HEK293 (cell line): ENCODE data around the gene HDHD3.

ENCODE experiments used
- CTCF ChIA-PET: fragments of 350-600 bp; formaldehyde crosslinking; extraction: SDS; loops from one replicate; lab custom pipeline; 2021; ENCODE audit warnings: antibody characterized with exemption; lab: Yijun Ruan, JAX
- POLR2A ChIA-PET: fragments of 300-600 bp; formaldehyde crosslinking; extraction: SDS; loops from one replicate; lab custom pipeline; 2020; ENCODE audit warnings: antibody characterized with exemption, inconsistent platforms; lab: Yijun Ruan, JAX
- H3K27ac ChIP-seq: fragments of 200-500 bp; sonication (Bioruptor generic); 2 replicates; pipeline ENCODE4 v1.5.1; 2014; ENCODE audit warnings: low read depth, low read length, control low read depth, inconsistent platforms; ENCODE audit errors: extremely low read depth
- H3K36me3 ChIP-seq, 2 experiments: fragments of 200-500 bp in 1 of 2; sonication (Bioruptor generic) in 1 of 2; 1 replicate in 1 of 2; 2 replicates in 1 of 2; pipeline ENCODE4 v1.5.1; 2014 to 2017; ENCODE audit warnings: inconsistent platforms in 2 of 2, low read length in 2 of 2; ENCODE audit not compliant: control insufficient read depth in 2 of 2, insufficient read depth in 1 of 2
- H3K4me1 ChIP-seq: fragments of 200-500 bp; sonication (Bioruptor generic); 2 replicates; pipeline ENCODE4 v1.5.1; 2014; ENCODE audit warnings: mild to moderate bottlenecking, low read length, inconsistent platforms; ENCODE audit not compliant: control insufficient read depth, insufficient read depth
- H3K4me3 ChIP-seq: 2 replicates; pipeline ENCODE4 v1.5.1; 2011; ENCODE audit warnings: low read depth, mild to moderate bottlenecking, control low read depth, low read length, moderate library complexity
- H3K9me3 ChIP-seq: fragments of 200-500 bp; sonication (Bioruptor generic); 2 replicates; pipeline ENCODE4 v1.5.1; 2014; ENCODE audit warnings: low read depth, low read length, inconsistent platforms; ENCODE audit not compliant: control insufficient read depth, insufficient read depth
- EGR2 ChIP-seq: fragments of 450-650 bp; formaldehyde crosslinking; IDR thresholded peaks from 2 replicates; pipeline ENCODE4 v1.5.1; 2016; ENCODE audit warnings: low read depth, missing biosample characterization, missing genetic modification characterization
- FEZF1 ChIP-seq: fragments of 450-650 bp; formaldehyde crosslinking; IDR thresholded peaks from 2 replicates; pipeline ENCODE4 v1.5.1; 2016; ENCODE audit warnings: missing biosample characterization, missing genetic modification characterization
- GLIS2 ChIP-seq: fragments of 450-650 bp; formaldehyde crosslinking; IDR thresholded peaks from 2 replicates; pipeline ENCODE4 v1.5.1; 2016; ENCODE audit warnings: missing biosample characterization, missing genetic modification characterization
- MEIS1 ChIP-seq: sonication (generic); formaldehyde crosslinking; IDR thresholded peaks from 2 replicates; pipeline ENCODE4 v1.8.1; 2022; ENCODE audit warnings: missing genetic modification reagents, mild to moderate bottlenecking, borderline replicate concordance
- PRDM1 ChIP-seq: fragments of 450-650 bp; formaldehyde crosslinking; IDR thresholded peaks from 2 replicates; pipeline ENCODE4; 2016; ENCODE audit warnings: missing biosample characterization, missing genetic modification characterization
- PRDM4 ChIP-seq: fragments of 450-650 bp; formaldehyde crosslinking; IDR thresholded peaks from 2 replicates; pipeline ENCODE4 v1.5.1; 2017; ENCODE audit warnings: missing biosample characterization, missing genetic modification characterization
- WT1 ChIP-seq: fragments of 450-650 bp; formaldehyde crosslinking; IDR thresholded peaks from 2 replicates; pipeline ENCODE4 v1.5.1; 2016; ENCODE audit warnings: missing biosample characterization, missing genetic modification characterization
- ZBTB11 ChIP-seq: fragments of 450-650 bp; formaldehyde crosslinking; conservative IDR thresholded peaks from 2 replicates; pipeline ENCODE4 v1.5.1; 2016; ENCODE audit warnings: low read depth, missing biosample characterization, missing genetic modification characterization
- ZEB2 ChIP-seq: fragments of 450-650 bp; formaldehyde crosslinking; IDR thresholded peaks from 2 replicates; pipeline ENCODE4 v1.5.1; 2016; ENCODE audit warnings: missing biosample characterization, missing genetic modification characterization
- ZFHX2 ChIP-seq: fragments of 450-650 bp; formaldehyde crosslinking; conservative IDR thresholded peaks from 2 replicates; pipeline ENCODE4 v1.5.1; 2016; ENCODE audit warnings: missing biosample characterization, missing genetic modification characterization
- ZNF148 ChIP-seq: fragments of 450-650 bp; formaldehyde crosslinking; IDR thresholded peaks from 2 replicates; pipeline ENCODE4 v1.5.0; 2017; ENCODE audit warnings: missing biosample characterization, missing genetic modification characterization, borderline replicate concordance
- ZNF174 ChIP-seq: fragments of 450-650 bp; formaldehyde crosslinking; IDR thresholded peaks from 2 replicates; pipeline ENCODE4 v1.5.0; 2017; ENCODE audit warnings: missing biosample characterization, mild to moderate bottlenecking, missing genetic modification characterization
- ZNF518A ChIP-seq: fragments of 450-650 bp; formaldehyde crosslinking; conservative IDR thresholded peaks from 2 replicates; pipeline ENCODE4 v1.5.1; 2016; ENCODE audit warnings: low read depth, missing biosample characterization, missing genetic modification characterization
- ZNF530 ChIP-seq: fragments of 450-650 bp; formaldehyde crosslinking; IDR thresholded peaks from 2 replicates; pipeline ENCODE4 v1.5.1; 2016; ENCODE audit warnings: low read depth, missing biosample characterization, missing genetic modification characterization
- ZNF555 ChIP-seq: fragments of 450-650 bp; formaldehyde crosslinking; conservative IDR thresholded peaks from 2 replicates; pipeline ENCODE4 v1.5.1; 2017; ENCODE audit warnings: missing biosample characterization, mild to moderate bottlenecking, missing genetic modification characterization, inconsistent platforms
- ZNF664 ChIP-seq: fragments of 450-650 bp; formaldehyde crosslinking; IDR thresholded peaks from 2 replicates; pipeline ENCODE4 v1.5.1; 2016; ENCODE audit warnings: missing biosample characterization, missing genetic modification characterization
- ZSCAN30 ChIP-seq: fragments of 450-650 bp; IDR thresholded peaks from 2 replicates; pipeline ENCODE4 v1.5.1; 2018; ENCODE audit warnings: missing biosample characterization, mild to moderate bottlenecking, missing genetic modification characterization, moderate library complexity

HDHD3 gene

GRCh38 chr9:113349445-113350094 lies 27.2 kb downstream of the HDHD3 start, which contains the start of gene BSPRY (continued):
- TF ChIP-seq PRDM4, result no peak
- no peak for TF ChIP-seq ZSCAN30 (tag by site-specific recombination)
- TF ChIP-seq ZNF518A (tag by site-specific recombination), result no peak
- 0 out of 2 replicates have a peak, but pooled peaks have one; percentile 27 for TF ChIP-seq ZEB2

GRCh38 chr9:113349066-113349444 lies 27.7 kb downstream of the HDHD3 start:
- peaks cover 7% of the 10 kb centered on the region; the same call in 1 of the 2 replicates for H3K4me1 ChIP-seq
- CTCF ChIA-PET, result interaction anchor here (1.0 to 2.5 kb wide), 4 partner anchors 11 to 74 kb away, joined by 3 to 8 read pairs (median 4); partner anchors contain the start of genes ALAD and CDC26
- no peaks in the 10 kb centered on the region for H3K9me3 ChIP-seq
- H3K4me3 ChIP-seq, result peak overlapping the region; percentile 4
- TF ChIP-seq WT1 (no peak), ZNF664 (tag by site-specific recombination) (peak; percentile 97)
- POLR2A ChIA-PET, result interaction anchor here (0.7 to 3.4 kb wide), 6 partner anchors 9 to 74 kb away, joined by 3 to 22 read pairs (median 4); partner anchors contain the start of genes C9orf43, CDC26, POLE3 and PRPF4
- no peak overlapping the region for H3K27ac ChIP-seq
- H3K36me3 ChIP-seq, result no peaks in the 10 kb centered on the region

GRCh38 chr9:113348437-113348836 lies 28.3 kb downstream of the HDHD3 start:
- H3K9me3 ChIP-seq, result no peaks in the 10 kb centered on the region
- ChIA-PET CTCF (interaction anchor here (0.6 to 2.5 kb wide), 5 partner anchors 11 to 97 kb away, joined by 3 to 8 read pairs (median 5); partner anchors contain the start of genes ALAD and CDC26), POLR2A (interaction anchor here (1.3 to 3.4 kb wide), 5 partner anchors 8 to 73 kb away, joined by 3 to 22 read pairs (median 5); partner anchors contain the start of genes C9orf43, CDC26, POLE3 and PRPF4)
- no peak overlapping the region for H3K27ac ChIP-seq
- no peak overlapping the region for H3K4me3 ChIP-seq
- peaks cover 7% of the 10 kb centered on the region; the same call in 1 of the 2 replicates for H3K4me1 ChIP-seq
- H3K36me3 ChIP-seq, result no peaks in the 10 kb centered on the region
- no peak for TF ChIP-seq ZFHX2 (tag by site-specific recombination)
- TF ChIP-seq ZNF530 (tag by site-specific recombination), result no peak
- TF ChIP-seq EGR2, result no peak
- TF ChIP-seq MEIS1 (CRISPR knock-in tag), result no peak
- TF ChIP-seq ZBTB11 (tag by site-specific recombination), result no peak
- no peak for TF ChIP-seq GLIS2 (tag by site-specific recombination)
- TF ChIP-seq ZNF555, result no peak
- TF ChIP-seq PRDM1, result no peak
- TF ChIP-seq ZNF174, result no peak
- no peak for TF ChIP-seq FEZF1 (tag by site-specific recombination)
- TF ChIP-seq ZNF148 (tag by site-specific recombination), result no peak
